ENCODE data around the gene VRK1.

DNA sequence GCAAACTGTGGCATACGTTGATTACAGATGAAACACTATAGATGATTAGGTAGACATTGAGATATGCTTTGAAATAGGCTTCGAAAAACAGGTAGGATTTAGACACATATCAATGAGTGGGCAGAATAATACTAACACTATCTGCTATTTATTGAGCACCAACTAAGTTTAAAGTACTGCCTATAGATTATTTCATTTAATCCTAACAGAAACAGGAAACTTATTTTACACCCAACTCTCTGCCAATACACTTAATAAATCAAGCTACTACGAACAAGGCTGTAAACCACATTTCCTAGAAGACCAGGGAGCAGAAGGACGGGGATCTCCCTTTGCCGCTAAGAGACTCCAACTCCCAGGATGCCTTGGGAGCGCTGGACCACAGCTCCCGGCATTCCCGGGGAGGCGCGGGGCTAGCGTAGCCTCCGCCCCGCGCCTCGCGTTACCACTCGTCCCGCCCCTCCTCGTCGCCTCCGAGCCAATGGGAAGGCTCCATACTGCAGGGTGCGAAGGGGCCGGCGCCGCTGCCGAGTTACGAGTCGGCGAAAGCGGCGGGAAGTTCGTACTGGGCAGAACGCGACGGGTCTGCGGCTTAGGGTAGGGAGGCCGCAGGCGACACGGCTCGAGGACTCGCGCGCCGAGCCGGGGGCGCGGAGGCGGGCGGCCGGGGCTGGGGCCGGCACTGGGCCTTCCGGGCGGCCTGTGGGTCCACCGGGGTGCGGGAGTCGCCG lies at the start of gene VRK1:
- TF ChIP-seq, protein P1, sequence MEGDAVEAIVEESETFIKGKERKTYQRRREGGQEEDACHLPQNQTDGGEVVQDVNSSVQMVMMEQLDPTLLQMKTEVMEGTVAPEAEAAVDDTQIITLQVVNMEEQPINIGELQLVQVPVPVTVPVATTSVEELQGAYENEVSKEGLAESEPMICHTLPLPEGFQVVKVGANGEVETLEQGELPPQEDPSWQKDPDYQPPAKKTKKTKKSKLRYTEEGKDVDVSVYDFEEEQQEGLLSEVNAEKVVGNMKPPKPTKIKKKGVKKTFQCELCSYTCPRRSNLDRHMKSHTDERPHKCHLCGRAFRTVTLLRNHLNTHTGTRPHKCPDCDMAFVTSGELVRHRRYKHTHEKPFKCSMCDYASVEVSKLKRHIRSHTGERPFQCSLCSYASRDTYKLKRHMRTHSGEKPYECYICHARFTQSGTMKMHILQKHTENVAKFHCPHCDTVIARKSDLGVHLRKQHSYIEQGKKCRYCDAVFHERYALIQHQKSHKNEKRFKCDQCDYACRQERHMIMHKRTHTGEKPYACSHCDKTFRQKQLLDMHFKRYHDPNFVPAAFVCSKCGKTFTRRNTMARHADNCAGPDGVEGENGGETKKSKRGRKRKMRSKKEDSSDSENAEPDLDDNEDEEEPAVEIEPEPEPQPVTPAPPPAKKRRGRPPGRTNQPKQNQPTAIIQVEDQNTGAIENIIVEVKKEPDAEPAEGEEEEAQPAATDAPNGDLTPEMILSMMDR (conservative IDR thresholded peaks at IDR 0.05; ENCODE audit: low read depth, low read length) = no peak
- TF ChIP-seq EZH2 (IDR thresholded peaks at IDR 0.05; ENCODE audit: low read length, unreplicated experiment) = no peak
- TF ChIP-seq EZH2phosphoT487 (IDR thresholded peaks at IDR 0.05; ENCODE audit: borderline replicate concordance, low read length) = no peak

All from PC-3 (cell line).